Hepatocyte (in vitro differentiated cells): ENCODE results near the gene LRRC61.

Source experiments
- EZH2 ChIP-seq: fragments of 200-600 bp; sonication (generic); IDR thresholded peaks from 2 replicates; pipeline ENCODE4 v1.6.1; 2016; ENCODE audit warnings: antibody characterized with exemption, mild to moderate bottlenecking, borderline replicate concordance
- EZH2phosphoT487 ChIP-seq: fragments of 200-600 bp; sonication (generic); IDR thresholded peaks from one replicate; pipeline ENCODE4 v1.6.1; 2018; ENCODE audit warnings: antibody characterized with exemption, mild to moderate bottlenecking, low read depth, moderate library complexity; ENCODE audit not compliant: unreplicated experiment, severe bottlenecking
- TF ChIP-seq, protein P1 (sequence below): fragments of 200-600 bp; sonication (generic); IDR thresholded peaks from 2 replicates; pipeline ENCODE4 v1.5.1; 2016; ENCODE audit warnings: antibody characterized with exemption, mild to moderate bottlenecking; ENCODE audit not compliant: poor library complexity

DNA sequence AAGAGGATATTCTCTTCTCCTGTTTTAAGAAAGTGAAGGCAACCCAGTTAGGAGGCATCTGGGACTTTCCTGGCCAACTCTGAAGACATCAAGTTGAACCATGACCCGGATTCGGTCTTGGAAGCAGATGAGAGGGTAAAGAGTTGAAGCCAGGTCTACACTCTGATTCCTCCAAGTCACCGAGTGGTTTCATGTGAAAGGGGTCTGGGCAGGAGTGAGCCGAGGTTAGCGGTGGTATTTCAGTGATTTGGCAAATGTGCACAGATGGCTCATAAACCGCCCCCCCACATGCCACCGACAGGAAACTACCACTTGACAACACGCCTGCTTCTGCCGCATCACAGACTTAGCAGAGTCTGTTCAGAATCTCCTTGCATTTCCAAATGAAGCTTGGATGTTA is 34.1 kb downstream of the LRRC61 start:
- TF ChIP-seq, protein P1, sequence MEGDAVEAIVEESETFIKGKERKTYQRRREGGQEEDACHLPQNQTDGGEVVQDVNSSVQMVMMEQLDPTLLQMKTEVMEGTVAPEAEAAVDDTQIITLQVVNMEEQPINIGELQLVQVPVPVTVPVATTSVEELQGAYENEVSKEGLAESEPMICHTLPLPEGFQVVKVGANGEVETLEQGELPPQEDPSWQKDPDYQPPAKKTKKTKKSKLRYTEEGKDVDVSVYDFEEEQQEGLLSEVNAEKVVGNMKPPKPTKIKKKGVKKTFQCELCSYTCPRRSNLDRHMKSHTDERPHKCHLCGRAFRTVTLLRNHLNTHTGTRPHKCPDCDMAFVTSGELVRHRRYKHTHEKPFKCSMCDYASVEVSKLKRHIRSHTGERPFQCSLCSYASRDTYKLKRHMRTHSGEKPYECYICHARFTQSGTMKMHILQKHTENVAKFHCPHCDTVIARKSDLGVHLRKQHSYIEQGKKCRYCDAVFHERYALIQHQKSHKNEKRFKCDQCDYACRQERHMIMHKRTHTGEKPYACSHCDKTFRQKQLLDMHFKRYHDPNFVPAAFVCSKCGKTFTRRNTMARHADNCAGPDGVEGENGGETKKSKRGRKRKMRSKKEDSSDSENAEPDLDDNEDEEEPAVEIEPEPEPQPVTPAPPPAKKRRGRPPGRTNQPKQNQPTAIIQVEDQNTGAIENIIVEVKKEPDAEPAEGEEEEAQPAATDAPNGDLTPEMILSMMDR, result no peak
- TF ChIP-seq EZH2 (no peak), EZH2phosphoT487 (no peak)
